ENCODE data around the gene FOXP2.
"Not testable (repeated sequence)": the region's sequence is repeated elsewhere in the genome, so short reads cannot be mapped to it uniquely, and the experiment has no call there.

The FOXP2 gene

DNA sequence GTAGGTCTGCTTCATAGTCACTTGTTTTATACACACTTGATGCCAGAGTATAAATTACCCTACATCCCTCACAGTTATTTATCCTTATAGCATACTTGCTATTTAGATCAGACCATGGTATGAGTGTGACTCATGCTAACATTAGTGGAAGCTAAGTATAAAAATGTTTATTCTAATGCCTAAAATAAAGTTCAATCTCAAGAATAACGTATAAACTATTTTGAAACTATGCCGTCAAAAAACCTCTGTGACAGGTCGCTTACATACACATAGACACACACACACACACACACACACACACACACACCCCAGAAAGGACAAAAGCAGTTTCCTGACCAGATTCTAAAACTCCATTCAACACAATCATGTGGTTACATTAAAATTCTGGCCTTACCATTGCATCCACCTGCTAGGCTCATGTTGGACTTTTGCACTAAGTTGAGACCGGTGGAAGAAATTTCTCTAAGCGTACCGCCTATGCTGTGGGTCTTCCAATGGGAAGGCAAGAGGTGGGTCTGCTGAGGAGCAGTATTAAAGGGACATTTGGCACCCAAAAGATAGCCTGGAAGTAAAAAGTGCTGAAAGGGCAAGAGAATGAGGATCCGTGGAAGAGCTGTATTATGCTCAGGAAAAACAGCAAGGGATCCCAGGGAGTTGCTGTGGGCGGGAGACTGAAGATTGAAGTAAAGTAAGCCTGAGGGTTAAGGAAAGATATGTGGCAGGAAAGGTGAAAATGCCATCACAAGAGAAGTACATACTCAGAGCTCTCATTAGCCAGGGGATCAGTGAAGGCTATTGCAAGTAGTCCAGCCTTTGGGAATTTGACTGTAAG, 5.0 kb downstream of the FOXP2 start:
- in situ Hi-C loops (cut with HindIII; ENCODE audit: low sequenced_read_pairs) = no loop called here

DNA sequence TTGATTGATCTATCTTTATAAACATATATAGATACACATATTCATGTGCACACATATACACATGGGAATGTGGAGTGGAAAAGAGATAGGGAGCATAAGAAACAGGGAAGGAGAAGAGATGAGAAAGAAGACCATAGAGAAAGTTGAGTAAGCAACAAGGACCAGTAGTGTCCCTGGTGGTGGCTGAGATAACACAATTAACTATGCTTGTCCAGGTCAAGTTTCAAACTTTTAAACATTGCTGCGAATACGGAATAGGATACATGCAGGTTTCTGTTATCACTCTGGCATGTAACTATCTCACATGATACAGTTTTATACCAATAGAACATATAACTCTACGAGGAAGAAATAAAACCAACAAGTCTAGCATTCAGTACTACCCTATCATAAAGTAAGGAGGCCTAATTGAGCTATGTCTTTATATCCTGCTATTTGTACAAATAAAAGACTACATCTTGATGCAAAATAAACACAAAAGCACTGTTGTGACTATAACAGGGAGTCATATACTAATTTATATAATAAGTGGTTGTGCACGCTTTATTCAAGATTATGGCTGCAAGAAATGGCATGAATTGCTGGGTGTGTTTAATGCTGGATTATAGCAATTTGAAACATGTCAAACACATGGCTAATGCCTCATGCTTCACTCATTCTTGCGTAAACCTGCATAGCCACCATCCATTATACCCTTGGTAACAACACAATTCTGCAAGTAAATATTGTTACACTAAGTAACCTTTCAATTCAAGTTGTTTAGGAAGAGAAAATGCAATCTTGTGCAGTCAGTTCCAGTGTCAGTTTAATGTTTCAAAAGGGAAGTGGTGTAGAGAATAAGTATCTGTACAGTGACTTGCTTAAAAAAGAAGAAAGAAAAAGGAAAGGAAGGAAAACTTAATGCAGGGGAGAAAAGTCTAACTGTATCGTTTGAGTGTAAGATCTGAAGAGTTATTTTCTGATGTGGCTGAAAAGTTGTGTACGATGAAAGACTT, 8.2 kb downstream of the FOXP2 start:
- in situ Hi-C loops (cut with HindIII; ENCODE audit: low sequenced_read_pairs) = no loop called here

DNA sequence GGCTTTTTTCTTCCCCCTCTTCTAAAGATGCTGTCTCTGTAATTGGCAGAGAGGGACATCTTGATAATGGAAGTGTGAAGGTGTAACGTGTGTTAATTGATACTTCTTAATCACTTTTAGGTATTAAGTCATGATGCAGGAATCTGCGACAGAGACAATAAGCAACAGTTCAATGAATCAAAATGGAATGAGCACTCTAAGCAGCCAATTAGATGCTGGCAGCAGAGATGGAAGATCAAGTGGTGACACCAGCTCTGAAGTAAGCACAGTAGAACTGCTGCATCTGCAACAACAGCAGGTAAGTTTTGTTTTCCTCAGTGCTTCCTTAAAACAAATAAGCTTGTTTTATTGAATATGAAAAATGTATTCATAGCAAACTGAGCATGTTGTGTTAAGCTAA, 11.8 kb downstream of the FOXP2 start:
- in situ Hi-C loops (cut with HindIII; ENCODE audit: low sequenced_read_pairs) = no loop called here

DNA sequence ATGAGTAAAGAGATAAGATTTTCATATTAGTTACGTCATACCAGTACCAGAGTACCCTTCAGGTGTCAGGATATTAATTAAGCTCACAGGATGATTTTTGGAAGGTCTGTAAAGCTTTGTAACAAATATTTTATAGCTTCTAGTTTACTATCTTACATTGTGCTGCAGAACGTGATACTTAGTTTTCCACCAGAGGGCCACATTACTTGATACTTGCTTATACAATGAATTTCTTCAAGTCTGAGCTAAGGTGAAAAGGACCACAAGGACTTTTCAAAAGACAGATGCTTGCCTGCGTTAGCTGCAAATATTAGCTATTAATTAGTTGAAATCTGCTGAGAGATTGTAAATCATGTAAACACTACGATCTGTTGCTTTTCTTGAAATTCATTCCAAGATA, 12.2 kb downstream of the FOXP2 start:
- in situ Hi-C loops (cut with HindIII; ENCODE audit: low sequenced_read_pairs) = no loop called here

DNA sequence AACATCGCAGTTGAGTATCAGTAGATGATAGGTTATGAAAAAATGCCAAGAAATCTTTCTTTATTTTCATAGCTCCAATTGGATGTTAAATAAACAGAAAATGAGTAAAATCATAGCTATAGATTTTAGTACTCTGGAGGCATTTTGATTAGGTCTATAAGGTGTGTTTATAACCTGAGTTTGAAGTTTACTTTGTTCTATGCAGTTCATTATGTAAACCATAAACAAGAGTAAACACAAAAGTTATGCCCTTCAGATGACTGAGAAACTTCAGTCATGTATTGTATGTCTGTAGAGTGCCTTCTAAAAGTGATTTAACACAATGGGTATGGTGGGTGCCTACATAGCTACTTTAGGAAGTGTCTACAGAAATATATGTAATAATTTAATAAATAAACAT, 13.6 kb downstream of the FOXP2 start:
- in situ Hi-C loops (cut with HindIII; ENCODE audit: low sequenced_read_pairs) = no loop called here

DNA sequence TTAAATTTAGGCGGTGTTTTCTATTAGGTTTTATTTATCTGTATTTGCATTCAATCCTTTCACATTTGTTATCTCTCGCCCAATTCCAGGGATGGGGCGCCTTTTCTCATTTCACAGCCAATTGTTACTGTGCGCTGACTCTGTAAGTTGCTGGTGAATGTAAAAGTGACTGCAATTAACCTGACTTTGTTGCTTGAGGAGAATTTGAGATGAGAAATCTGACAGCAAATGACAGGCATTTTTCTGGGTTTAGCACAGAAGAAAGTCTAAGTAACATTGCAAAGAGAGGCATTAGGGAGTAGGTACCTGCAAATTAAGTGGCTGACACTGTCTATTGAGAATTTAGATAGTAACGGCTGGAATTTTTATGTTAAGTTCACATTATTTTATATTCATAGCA, 16.6 kb downstream of the FOXP2 start:
- in situ Hi-C loops (cut with HindIII; ENCODE audit: low sequenced_read_pairs) = no loop called here

DNA sequence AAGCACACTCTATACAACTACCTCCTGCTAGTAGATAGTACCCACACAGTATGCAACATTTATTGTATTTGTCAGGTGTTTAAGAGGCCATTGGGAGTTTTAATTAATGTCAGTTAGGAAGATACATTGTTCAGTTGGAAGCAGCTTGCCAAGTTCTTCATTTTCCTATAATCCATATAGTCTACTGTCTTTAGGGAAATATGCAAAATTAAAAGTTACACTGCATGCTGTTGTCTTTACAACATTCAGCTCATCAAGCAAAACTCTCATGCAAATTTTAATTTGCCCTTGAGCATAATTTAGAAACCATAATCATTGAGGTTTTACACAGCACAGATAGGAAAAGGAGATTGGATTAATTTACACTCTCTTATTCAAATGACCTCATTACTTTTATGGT, 17.4 kb downstream of the FOXP2 start:
- in situ Hi-C loops (cut with HindIII; ENCODE audit: low sequenced_read_pairs) = no loop called here

DNA sequence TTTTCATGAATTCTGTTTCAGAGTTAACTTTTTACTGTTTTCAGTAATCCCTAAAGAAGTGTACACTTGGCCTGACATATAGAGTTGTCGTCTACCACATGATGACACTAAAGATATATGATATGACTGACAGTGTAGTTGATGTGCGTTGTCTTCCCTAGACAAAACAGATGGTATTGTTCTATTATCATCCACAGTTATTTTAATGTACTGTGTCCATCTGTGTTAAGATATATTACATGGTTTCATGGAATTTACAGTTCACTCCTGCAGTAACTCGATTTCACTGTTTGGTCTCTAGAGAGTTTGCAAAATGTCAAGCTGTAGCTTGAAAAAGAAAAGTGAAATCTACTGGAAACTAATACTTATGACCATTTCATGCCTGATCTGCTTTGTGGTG, 18.1 kb downstream of the FOXP2 start:
- in situ Hi-C loops (cut with HindIII; ENCODE audit: low sequenced_read_pairs) = no loop called here

DNA sequence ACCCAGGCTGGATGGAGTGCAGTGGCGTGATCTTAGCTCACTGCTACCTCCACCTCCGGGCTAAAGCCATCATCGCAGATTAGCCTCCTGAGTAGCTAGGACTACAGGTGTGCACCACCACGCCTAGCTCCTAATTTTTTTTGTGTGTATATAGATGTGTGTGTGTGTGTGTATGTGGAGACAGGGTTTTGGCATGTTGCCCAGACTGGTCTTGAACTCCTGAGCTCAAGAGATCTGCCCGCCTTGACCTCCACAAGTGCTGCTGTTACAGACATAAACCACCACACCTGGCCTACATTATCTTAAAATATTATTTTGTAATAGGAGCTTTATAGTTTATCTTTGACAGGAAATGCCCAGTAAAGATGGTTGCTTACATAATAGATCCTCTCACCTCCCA, 25.0 kb downstream of the FOXP2 start:
- in situ Hi-C loops (cut with HindIII; ENCODE audit: low sequenced_read_pairs) = no loop called here

DNA sequence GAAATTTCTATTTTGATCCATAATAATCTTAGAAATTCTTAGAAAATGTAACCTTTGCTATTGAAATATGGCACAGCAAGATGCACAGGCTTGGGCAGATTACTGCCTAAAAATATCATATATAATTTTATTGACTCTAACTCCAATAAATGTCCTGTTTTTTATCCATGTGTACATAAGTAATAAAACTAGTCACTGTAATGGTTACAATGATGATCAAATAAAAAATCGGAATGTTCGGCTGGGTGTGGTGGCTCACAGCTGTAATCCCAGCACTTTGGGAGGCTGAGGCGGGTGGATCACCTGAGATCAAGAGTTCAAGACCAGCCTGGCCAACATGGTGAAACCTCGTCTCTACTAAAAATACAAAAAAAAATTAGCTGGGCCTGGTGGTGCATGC, 26.3 kb downstream of the FOXP2 start:
- in situ Hi-C loops (cut with HindIII; ENCODE audit: low sequenced_read_pairs) = not testable (repeated sequence)

DNA sequence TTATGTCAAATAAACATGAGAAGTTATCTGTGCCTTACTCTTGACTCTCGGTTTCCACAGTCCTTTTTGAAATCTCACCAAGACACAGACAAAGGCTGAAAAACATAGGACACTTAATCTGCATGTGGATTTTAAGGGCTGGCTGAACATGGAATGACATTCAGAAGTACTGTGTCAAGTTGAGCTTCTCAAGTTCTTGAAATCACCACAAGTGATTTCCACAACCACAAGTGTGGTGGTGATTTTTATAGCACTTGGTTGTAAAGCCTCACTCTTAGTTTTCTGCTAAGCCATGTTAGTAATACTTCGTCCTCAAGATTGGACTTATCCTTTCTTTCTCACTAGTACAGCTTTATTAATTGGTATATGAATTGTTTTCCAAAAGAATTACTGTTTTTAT, 29.6 kb downstream of the FOXP2 start:
- in situ Hi-C loops (cut with HindIII; ENCODE audit: low sequenced_read_pairs) = no loop called here

DNA sequence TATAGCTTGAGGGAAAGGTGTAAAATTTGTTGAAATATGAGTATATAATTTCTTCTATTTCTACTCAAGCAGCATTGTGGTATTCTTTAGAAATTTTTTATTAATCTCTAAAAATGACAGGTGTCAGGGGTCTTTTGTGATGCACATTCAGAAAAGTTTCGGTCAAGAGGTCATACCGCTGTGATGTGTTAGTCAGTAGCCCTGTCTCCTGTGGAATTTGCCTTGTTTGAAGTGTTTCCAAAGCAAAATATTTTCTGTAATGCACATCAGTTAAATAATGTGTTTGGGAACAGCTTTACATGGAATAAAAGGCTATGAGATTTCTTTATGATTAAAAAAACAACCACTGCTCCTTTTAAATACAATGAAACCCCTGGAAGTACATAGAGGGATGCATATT, 35.8 kb downstream of the FOXP2 start:
- in situ Hi-C loops (cut with HindIII; ENCODE audit: low sequenced_read_pairs) = no loop called here

DNA sequence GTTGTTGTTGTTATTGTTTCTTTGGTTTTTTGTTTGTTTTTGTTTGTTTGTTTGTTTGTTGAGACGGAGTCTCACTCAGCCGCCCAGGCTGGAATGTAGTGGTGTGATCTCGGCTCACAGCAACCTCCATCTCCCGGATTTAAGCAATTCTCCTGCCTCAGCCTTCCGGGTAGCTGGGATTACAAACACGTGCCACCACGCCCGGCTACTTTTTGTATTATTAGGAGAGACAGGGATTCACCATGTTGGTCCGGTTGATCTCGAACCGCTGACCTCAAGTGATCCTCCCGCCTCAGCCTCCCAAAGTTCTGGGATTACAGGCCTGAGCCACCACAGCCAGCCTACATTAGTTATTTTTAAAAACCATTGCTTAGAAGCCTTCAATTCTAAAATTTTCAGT, 45.0 kb downstream of the FOXP2 start:
- in situ Hi-C loops (cut with HindIII; ENCODE audit: low sequenced_read_pairs) = no loop called here

DNA sequence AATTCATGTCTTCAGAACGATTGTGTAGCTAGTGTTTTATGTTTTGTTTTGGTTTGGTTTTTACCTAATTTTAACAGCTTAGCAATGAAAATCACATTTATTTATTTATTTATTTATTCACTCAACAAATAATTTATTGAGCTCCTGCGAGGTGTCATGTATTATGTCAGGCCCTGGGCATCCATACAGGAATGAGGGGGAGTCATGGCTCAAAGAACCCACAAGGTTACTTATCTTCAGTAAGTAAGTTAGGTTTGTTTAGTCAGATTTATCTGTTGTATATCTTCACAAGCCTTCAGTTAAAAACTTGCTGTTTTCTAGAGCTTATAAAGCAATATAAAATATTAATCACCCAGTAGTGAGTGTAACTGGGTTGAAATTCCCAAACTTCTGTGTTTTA, 45.4 kb downstream of the FOXP2 start:
- in situ Hi-C loops (cut with HindIII; ENCODE audit: low sequenced_read_pairs) = no loop called here

DNA sequence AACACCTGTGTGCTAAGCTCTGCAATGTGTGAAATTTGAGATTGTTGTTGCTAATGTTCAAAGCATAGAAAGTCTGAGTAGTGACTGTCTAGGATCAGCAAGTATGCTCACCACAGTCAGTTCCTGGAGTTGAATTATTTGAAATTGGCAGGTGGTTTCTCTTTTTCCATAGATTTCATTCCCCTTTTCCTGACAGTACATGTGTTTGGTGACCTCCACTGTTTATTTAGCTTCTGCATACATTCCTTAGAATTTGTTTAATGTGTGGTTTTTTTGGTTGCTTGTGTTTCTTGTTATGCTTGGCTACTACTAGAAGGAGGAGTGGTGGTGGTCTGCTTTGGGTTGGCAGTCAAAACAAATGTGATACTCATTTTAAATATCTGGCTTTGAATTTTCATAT, 52.3 kb downstream of the FOXP2 start:
- in situ Hi-C loops (cut with HindIII; ENCODE audit: low sequenced_read_pairs) = no loop called here

DNA sequence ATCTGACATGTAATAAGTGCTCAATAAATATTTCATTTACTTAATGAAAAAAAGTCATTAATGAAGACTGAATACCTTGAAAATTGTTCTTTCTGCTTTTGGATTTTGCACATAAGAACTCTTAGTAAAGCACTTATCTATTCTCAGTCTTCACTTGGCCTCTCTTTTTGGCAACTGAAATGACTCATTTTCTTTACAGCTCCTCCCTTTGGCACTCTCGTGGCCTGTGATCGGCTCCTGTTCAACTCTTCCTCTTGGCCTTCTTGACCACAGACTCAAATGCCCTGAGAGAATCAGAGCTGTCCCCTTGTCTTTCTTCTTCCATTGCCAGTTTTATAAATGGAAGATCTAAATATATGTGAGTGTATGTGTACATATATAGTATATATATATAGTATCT, 54.2 kb downstream of the FOXP2 start:
- in situ Hi-C loops (cut with HindIII; ENCODE audit: low sequenced_read_pairs) = no loop called here

DNA sequence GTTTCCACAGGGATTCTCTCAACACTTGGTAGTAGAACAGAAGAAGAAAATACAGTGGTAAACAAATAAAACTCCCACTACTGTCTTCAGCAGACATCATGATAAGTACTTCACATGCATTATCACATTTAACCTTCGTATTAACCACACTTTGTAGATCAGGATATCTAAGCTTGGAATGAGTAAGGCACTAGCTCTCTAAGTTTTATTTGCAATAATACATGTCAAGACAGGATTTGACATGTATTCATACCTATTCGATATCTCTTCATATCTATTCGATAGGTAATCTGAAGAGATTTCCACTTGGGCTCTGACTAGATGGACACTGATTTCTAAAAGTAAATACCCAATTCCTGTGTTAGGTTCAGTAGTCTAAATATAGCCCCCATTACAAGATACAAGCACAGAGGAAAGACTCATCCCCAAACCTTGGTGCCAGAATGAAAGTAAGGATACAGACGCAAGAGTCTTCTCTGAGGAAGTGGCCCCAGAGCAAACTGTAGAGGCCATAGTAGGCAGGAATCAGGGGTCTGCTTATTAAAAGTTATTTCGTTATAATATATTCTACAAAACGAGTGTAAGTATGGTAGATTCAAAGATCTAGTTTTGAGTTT, 58.4 kb downstream of the FOXP2 start:
- in situ Hi-C loops (cut with HindIII; ENCODE audit: low sequenced_read_pairs) = no loop called here

DNA sequence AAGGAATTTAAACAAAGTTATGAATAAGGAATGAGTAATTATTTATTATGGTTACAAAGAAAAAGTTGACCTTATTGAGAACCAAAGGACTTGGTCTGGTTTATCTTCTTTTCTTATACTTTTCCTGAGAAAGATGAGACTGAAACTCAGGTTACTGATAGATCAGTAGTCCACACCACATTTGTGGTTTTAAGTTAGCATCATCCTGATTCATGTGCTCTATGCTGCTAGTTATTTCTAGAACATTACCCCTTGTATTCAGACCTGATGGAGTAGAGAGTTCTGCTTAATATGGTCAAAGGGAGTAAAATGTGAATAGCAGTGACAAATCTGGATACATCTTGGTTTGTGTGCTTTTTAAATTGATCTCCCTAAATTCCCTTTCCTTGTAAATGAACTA, 63.8 kb downstream of the FOXP2 start:
- in situ Hi-C loops (cut with HindIII; ENCODE audit: low sequenced_read_pairs) = no loop called here

DNA sequence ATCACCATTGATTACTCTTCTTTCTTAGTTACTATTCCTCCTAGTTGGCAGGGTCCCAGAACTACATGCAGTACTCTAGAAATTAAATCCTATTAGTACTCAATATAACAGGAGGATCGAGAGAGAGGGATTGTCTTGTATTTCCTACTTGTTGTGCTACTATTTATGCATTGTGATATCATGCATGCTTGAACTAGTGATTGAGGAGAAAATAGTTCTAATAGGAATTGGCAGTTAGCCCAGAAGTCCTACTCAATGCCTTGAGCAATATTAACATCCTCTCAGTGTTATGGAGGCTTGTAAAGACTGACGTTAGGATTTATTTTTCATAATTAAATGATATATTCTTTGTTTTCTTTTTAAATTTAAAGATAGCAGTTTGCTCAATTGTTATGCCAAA, 67.4 kb downstream of the FOXP2 start:
- in situ Hi-C loops (cut with HindIII; ENCODE audit: low sequenced_read_pairs) = no loop called here

DNA sequence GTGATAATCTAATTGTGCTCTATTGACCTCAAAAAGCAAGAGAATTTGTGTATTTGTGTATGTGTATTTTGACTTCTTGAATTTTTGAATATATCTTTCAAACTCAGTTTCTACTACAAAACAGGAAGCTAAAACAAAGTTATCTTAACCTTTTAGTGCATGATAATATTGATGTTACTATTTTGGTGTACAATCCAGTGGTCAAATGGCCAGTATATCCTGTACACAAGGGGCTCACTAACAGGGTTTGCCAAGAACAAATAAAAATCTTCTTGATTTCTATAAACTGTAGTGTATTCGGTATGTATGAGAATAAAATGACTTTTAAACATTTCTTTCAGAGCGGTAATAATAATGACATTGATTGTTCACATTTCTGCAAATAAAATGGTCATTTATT, 69.6 kb downstream of the FOXP2 start:
- in situ Hi-C loops (cut with HindIII; ENCODE audit: low sequenced_read_pairs) = no loop called here

DNA sequence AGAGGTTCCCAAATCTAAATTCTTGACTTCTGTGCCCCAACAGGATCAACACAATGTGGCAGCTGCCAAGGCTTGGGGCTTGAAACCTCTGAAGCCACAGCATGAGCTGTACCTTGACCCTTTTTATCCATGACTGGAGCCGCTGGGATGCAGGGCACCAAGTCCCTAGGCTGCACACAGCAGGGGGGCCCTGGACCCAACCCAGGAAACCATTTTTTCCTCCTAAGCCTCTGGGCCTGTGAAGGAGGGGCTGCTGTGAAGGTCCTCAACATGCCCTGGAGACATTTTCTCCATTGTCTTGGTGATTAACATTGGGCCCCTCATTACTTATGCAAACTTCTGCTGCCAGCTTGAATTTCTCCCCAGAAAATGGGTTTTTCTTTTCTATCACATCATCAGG, 72.6 kb downstream of the FOXP2 start:
- in situ Hi-C loops (cut with HindIII; ENCODE audit: low sequenced_read_pairs) = no loop called here

DNA sequence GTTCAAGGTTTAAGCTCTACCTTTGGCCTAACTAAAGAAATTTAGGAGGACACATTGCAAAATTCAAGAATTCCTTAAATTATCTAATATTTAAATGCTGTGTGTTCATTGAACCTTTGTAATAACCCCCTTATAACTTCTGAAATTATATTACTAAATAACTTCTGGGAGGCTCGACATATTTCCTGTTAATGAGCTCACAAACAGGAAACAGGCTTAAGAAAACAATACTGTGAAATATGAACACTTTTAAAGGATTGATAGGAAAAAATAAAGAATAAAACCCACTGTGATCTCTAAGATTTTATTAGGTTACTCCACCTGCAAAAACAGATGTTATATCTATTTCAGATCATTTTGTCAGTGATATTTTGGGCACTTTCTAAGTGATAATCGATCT, 74.1 kb downstream of the FOXP2 start:
- in situ Hi-C loops (cut with HindIII; ENCODE audit: low sequenced_read_pairs) = no loop called here
